Erythroblast (primary cell): ENCODE measurements around the gene ANKRD44.

Source experiments
- GATA1 ChIP-seq: IDR thresholded peaks from 2 replicates; pipeline ENCODE4 v1.6.1; 2011; ENCODE audit warnings: low read depth, mild to moderate bottlenecking, control low read depth, low read length, moderate library complexity
- POLR2A ChIP-seq: IDR thresholded peaks from 2 replicates; pipeline ENCODE4 v1.6.1; 2011; ENCODE audit warnings: mild to moderate bottlenecking, low read length

- TF ChIP-seq POLR2A (no peak), GATA1 (no peak)
These were observed 110.4 kb downstream of the ANKRD44 start for GRCh38 chr2:197200051-197200761.
